Ishikawa (cell line): ENCODE results near the gene PALLD.

Experiments
- CEBPB ChIP-seq: IDR thresholded peaks from 2 replicates; pipeline ENCODE4 v1.6.1; 2012
- CREB1 ChIP-seq: IDR thresholded peaks from 2 replicates; pipeline ENCODE4 v1.6.1; 2012; ENCODE audit warnings: low read depth
- EP300 ChIP-seq: IDR thresholded peaks from 2 replicates; pipeline ENCODE4 v1.6.1; 2012; ENCODE audit warnings: borderline replicate concordance
- NFIC ChIP-seq: IDR thresholded peaks from 2 replicates; pipeline ENCODE4 v1.6.1; 2012
- TAF1 ChIP-seq: IDR thresholded peaks from 2 replicates; pipeline ENCODE4 v1.6.1; 2012; ENCODE audit warnings: low read depth, mild to moderate bottlenecking
- TCF12 ChIP-seq: IDR thresholded peaks from 2 replicates; pipeline ENCODE4 v1.6.1; 2012; ENCODE audit warnings: low read depth
- TF ChIP-seq, protein P1 (sequence below): IDR thresholded peaks from 2 replicates; pipeline ENCODE4 v1.6.1; 2012
- TF ChIP-seq, protein P2 (sequence below): IDR thresholded peaks from 2 replicates; pipeline ENCODE4 v1.6.1; 2012
- TF ChIP-seq, protein P3 (sequence below): IDR thresholded peaks from 2 replicates; pipeline ENCODE4 v1.6.1; 2012; ENCODE audit warnings: low read depth, mild to moderate bottlenecking

DNA sequence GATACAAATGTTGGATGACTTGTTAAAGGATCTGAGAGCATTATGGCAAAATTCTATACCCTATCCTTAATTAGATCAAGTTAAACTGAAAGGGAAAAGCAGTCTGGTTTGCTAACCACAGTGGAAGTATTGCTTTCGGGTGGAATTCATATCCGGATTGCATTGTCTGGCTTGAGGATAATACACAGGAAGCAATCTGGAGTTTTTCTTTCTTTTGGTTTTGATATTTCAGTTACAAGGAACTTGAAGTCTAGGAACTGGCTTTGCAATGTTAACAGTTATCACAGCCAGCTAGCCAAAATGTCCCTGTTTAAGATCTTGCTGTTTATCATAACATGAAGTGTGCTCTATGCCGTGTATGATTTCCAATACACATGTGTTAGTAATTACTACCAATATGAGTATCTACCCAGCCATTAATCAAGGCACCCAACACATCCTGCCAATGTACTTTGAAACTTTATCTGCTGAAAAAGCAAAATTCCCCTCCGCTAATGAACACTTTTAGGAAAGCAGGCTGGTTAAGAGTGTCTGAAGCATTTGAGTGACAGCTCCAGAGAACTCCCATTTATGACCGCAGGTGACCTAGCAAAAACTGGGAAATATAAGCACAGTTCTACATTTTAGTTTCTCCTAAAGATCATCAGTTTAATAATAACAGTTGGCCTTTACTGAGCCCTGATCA is 146.4 kb downstream of the PALLD start:
- TF ChIP-seq CREB1 (no peak), CEBPB (no peak), EP300 (no peak), NFIC (no peak), TAF1 (no peak), TCF12 (no peak)
- TF ChIP-seq, protein P1, sequence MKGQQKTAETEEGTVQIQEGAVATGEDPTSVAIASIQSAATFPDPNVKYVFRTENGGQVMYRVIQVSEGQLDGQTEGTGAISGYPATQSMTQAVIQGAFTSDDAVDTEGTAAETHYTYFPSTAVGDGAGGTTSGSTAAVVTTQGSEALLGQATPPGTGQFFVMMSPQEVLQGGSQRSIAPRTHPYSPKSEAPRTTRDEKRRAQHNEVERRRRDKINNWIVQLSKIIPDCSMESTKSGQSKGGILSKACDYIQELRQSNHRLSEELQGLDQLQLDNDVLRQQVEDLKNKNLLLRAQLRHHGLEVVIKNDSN: no peak
- TF ChIP-seq, protein P2, sequence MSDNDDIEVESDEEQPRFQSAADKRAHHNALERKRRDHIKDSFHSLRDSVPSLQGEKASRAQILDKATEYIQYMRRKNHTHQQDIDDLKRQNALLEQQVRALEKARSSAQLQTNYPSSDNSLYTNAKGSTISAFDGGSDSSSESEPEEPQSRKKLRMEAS: no peak
- TF ChIP-seq, protein P3, sequence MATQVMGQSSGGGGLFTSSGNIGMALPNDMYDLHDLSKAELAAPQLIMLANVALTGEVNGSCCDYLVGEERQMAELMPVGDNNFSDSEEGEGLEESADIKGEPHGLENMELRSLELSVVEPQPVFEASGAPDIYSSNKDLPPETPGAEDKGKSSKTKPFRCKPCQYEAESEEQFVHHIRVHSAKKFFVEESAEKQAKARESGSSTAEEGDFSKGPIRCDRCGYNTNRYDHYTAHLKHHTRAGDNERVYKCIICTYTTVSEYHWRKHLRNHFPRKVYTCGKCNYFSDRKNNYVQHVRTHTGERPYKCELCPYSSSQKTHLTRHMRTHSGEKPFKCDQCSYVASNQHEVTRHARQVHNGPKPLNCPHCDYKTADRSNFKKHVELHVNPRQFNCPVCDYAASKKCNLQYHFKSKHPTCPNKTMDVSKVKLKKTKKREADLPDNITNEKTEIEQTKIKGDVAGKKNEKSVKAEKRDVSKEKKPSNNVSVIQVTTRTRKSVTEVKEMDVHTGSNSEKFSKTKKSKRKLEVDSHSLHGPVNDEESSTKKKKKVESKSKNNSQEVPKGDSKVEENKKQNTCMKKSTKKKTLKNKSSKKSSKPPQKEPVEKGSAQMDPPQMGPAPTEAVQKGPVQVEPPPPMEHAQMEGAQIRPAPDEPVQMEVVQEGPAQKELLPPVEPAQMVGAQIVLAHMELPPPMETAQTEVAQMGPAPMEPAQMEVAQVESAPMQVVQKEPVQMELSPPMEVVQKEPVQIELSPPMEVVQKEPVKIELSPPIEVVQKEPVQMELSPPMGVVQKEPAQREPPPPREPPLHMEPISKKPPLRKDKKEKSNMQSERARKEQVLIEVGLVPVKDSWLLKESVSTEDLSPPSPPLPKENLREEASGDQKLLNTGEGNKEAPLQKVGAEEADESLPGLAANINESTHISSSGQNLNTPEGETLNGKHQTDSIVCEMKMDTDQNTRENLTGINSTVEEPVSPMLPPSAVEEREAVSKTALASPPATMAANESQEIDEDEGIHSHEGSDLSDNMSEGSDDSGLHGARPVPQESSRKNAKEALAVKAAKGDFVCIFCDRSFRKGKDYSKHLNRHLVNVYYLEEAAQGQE: no peak
